H9 (cell line): ENCODE measurements around the gene GPC6. TPM values are rescaled to one million over a fixed set of nuclear protein-coding genes. Genes with fewer than 3 reads are reported as not detected.

Experiments used
- DNase-seq: peaks from one replicate; pipeline ENCODE4 v3.0.0-alpha.2; 2017
- H2AFZ ChIP-seq: one replicate; pipeline ENCODE4 v1.6.1; 2013; ENCODE audit warnings: mild to moderate bottlenecking, low read length, control low read depth, moderate library complexity
- H2AK5ac ChIP-seq: 2 replicates; pipeline ENCODE4 v1.6.1; 2013; ENCODE audit warnings: low read length, control low read depth, mixed read lengths; ENCODE audit not compliant: insufficient read length
- H2BK120ac ChIP-seq: one replicate; pipeline ENCODE4 v1.6.1; 2013; ENCODE audit warnings: low read depth, mild to moderate bottlenecking, low read length, control low read depth, inconsistent platforms; ENCODE audit not compliant: poor library complexity, severe bottlenecking
- H2BK12ac ChIP-seq: 2 replicates; pipeline ENCODE4 v1.6.1; 2013; ENCODE audit warnings: low read length, control low read depth, mixed read lengths, low read depth; ENCODE audit not compliant: insufficient read length
- H2BK15ac ChIP-seq: 2 replicates; pipeline ENCODE4 v1.6.1; 2013; ENCODE audit warnings: low read depth, low read length, control low read depth
- H2BK20ac ChIP-seq: one replicate; pipeline ENCODE4 v1.6.1; 2013; ENCODE audit warnings: low read depth, mild to moderate bottlenecking, low read length, control low read depth, inconsistent platforms; ENCODE audit not compliant: poor library complexity, severe bottlenecking
- H2BK5ac ChIP-seq: 2 replicates; pipeline ENCODE4 v1.6.1; 2013; ENCODE audit warnings: low read length, control low read depth, mixed read lengths; ENCODE audit not compliant: insufficient read length
- H3K14ac ChIP-seq: 2 replicates; pipeline ENCODE4 v1.6.1; 2013; ENCODE audit warnings: low read length, control low read depth; ENCODE audit not compliant: insufficient read depth
- H3K18ac ChIP-seq: 2 replicates; pipeline ENCODE4 v1.6.1; 2013; ENCODE audit warnings: low read depth, mild to moderate bottlenecking, mixed read lengths, low read length, control low read depth; ENCODE audit not compliant: insufficient read length
- H3K23ac ChIP-seq: 2 replicates; pipeline ENCODE4 v1.6.1; 2013; ENCODE audit warnings: low read length, control low read depth, mixed read lengths, low read depth; ENCODE audit not compliant: insufficient read length
- H3K23me2 ChIP-seq: 2 replicates; pipeline ENCODE4 v1.6.1; 2013; ENCODE audit warnings: low read depth, mild to moderate bottlenecking, mixed read lengths, low read length, control low read depth; ENCODE audit not compliant: insufficient read length, poor library complexity, severe bottlenecking
- H3K27ac ChIP-seq: 2 replicates; pipeline ENCODE4 v1.5.1; 2013; ENCODE audit warnings: low read length, control low read depth, mixed read lengths, low read depth; ENCODE audit not compliant: insufficient read length
- H3K27me3 ChIP-seq: 2 replicates; pipeline ENCODE4 v1.6.1; 2013; ENCODE audit warnings: low read length, control low read depth, inconsistent platforms; ENCODE audit not compliant: insufficient read depth
- H3K4ac ChIP-seq: 2 replicates; pipeline ENCODE4 v1.6.1; 2013; ENCODE audit warnings: low read depth, mild to moderate bottlenecking, control low read depth, inconsistent platforms, low read length, moderate library complexity
- H3K4me1 ChIP-seq: 2 replicates; pipeline ENCODE4 v1.6.1; 2013; ENCODE audit warnings: low read length, control low read depth, inconsistent platforms; ENCODE audit not compliant: insufficient read depth
- H3K4me2 ChIP-seq: 2 replicates; pipeline ENCODE4 v1.6.1; 2013; ENCODE audit warnings: low read length, control low read depth, mixed read lengths; ENCODE audit not compliant: insufficient read length, insufficient read depth
- H3K56ac ChIP-seq: 2 replicates; pipeline ENCODE4 v1.6.1; 2013; ENCODE audit warnings: low read depth, mild to moderate bottlenecking, mixed read lengths, low read length, control low read depth; ENCODE audit not compliant: insufficient read length
- H3K79me1 ChIP-seq: 2 replicates; pipeline ENCODE4 v1.6.1; 2013; ENCODE audit warnings: low read depth, mild to moderate bottlenecking, moderate library complexity, low read length, control low read depth, inconsistent platforms; ENCODE audit not compliant: insufficient read depth, poor library complexity, severe bottlenecking
- H3K79me2 ChIP-seq: 2 replicates; pipeline ENCODE4 v1.6.1; 2013; ENCODE audit warnings: low read length, control low read depth, inconsistent platforms; ENCODE audit not compliant: insufficient read depth
- H3K9ac ChIP-seq: 2 replicates; pipeline ENCODE4 v1.6.1; 2013; ENCODE audit warnings: low read length, control low read depth, mixed read lengths; ENCODE audit not compliant: insufficient read length; ENCODE audit errors: extremely low read depth
- H3K9me3 ChIP-seq: one replicate; pipeline ENCODE4 v1.6.1; 2013; ENCODE audit warnings: low read depth, low read length, inconsistent platforms; ENCODE audit not compliant: control insufficient read depth
- H3T11ph ChIP-seq: one replicate; pipeline ENCODE4 v1.6.1; 2013; ENCODE audit warnings: mild to moderate bottlenecking, low read length, control low read depth, inconsistent platforms
- H4K20me1 ChIP-seq: one replicate; pipeline ENCODE4 v1.6.1; 2013; ENCODE audit not compliant: control insufficient read depth, insufficient read length, insufficient read depth
- H4K5ac ChIP-seq: 2 replicates; pipeline ENCODE4 v1.6.1; 2013; ENCODE audit warnings: low read depth, mild to moderate bottlenecking, mixed read lengths, low read length, control low read depth; ENCODE audit not compliant: insufficient read length
- H4K8ac ChIP-seq: replicated peaks from 2 replicates; pipeline ENCODE4 v1.6.1; 2013; ENCODE audit warnings: low read length, control low read depth, mixed read lengths, low read depth; ENCODE audit not compliant: insufficient read length
- H4K91ac ChIP-seq: 2 replicates; pipeline ENCODE4 v1.6.1; 2013; ENCODE audit warnings: low read depth, mild to moderate bottlenecking, moderate library complexity, mixed read lengths, low read length, control low read depth; ENCODE audit not compliant: insufficient read length
- H3K27ac Mint-ChIP-seq, 3 experiments: 2 replicates in 2 of 3; 3 replicates in 1 of 3; pipeline ENCODE4 v1.8.0; 2020 to 2021; ENCODE audit warnings: mixed read lengths in 3 of 3, mild to moderate bottlenecking in 1 of 3, moderate library complexity in 1 of 3
- H3K27me3 Mint-ChIP-seq: 2 replicates; pipeline ENCODE4 v1.8.0; 2021; ENCODE audit warnings: low read depth, mild to moderate bottlenecking, moderate library complexity, mixed read lengths
- H3K36me3 Mint-ChIP-seq, 3 experiments: 2 replicates in 2 of 3; 3 replicates in 1 of 3; pipeline ENCODE4 v1.8.0; 2020 to 2021; ENCODE audit warnings: low read depth in 3 of 3, mixed read lengths in 3 of 3; ENCODE audit not compliant: insufficient read depth in 1 of 3
- H3K4me1 Mint-ChIP-seq, 2 experiments: 2 replicates each; pipeline ENCODE4 v1.8.0; 2020; ENCODE audit warnings: mixed read lengths in 2 of 2
- H3K4me3 Mint-ChIP-seq, 2 experiments: 2 replicates in 1 of 2; 3 replicates in 1 of 2; pipeline ENCODE4 v1.8.0; 2020 to 2021; ENCODE audit warnings: mild to moderate bottlenecking in 2 of 2, mixed read lengths in 2 of 2, moderate library complexity in 1 of 2
- H3K9me3 Mint-ChIP-seq, 2 experiments: 2 replicates in 1 of 2; 3 replicates in 1 of 2; pipeline ENCODE4 v1.8.0; 2020; ENCODE audit warnings: mild to moderate bottlenecking in 2 of 2, mixed read lengths in 2 of 2, moderate library complexity in 1 of 2
- CTCF ChIP-seq: fragments of 200-600 bp; sonication (generic); conservative IDR thresholded peaks from 3 replicates; pipeline ENCODE4 v1.8.0; 2021; ENCODE audit warnings: antibody characterized with exemption, mild to moderate bottlenecking
- WGBS: extraction: QIAGEN DNeasy Blood & Tissue Kit; methylation state at CpG from one replicate; pipeline ENCODE4 v1.1.7; 2013; ENCODE audit warnings: missing lambda C conversion rate, low lambda C conversion rate, mixed read lengths; ENCODE audit not compliant: insufficient read length; ENCODE audit errors: extremely low coverage; 5-methylcytosine and 5-hydroxymethylcytosine counted together
- total RNA-seq: library from RNA; stranded (reverse); gene quantifications from 2 replicates; pipeline ENCODE4 v1.2.1, GENCODE V29; 2021

The GPC6 gene
- total RNA-seq, 1 experiment from 2014 or later = 15.6 TPM

- Histone ChIP-seq H2AFZ (no peak overlapping the region), H3K4me1 (no peaks in the 10 kb centered on the region), H3K79me1 (no peaks in the 10 kb centered on the region), H3K27ac (no peak overlapping the region), H3K18ac (peak overlapping the region; percentile 56), H4K91ac (no peak overlapping the region), H4K8ac (no peak overlapping the region), H3K23me2 (no peaks in the 10 kb centered on the region), H3K9ac (no peak overlapping the region), H4K5ac (no peak overlapping the region), H2BK5ac (no peak overlapping the region), H3K4ac (no peak overlapping the region), H2BK12ac (no peak overlapping the region), H2AK5ac (no peak overlapping the region), H3K27me3 (no peaks in the 10 kb centered on the region), H3K14ac (no peak overlapping the region), H2BK15ac (no peak overlapping the region), H3K9me3 (no peaks in the 10 kb centered on the region), H3K79me2 (peaks cover 1% of the 10 kb centered on the region; the same call in 1 of the 2 replicates), H3K56ac (no peak overlapping the region), H2BK120ac (no peak overlapping the region), H3K23ac (no peak overlapping the region), H3T11ph (no peak overlapping the region), H4K20me1 (no peaks in the 10 kb centered on the region), H3K4me2 (no peak overlapping the region), H2BK20ac (no peak overlapping the region)
- Mint-ChIP-seq H3K27ac (no peak overlapping the region), H3K4me1 (peaks cover 2 to 4% of the 10 kb centered on the region in 2 experiments; a peak in 3 of 4 replicates), H3K9me3 (no peaks in the 10 kb centered on the region), H3K36me3 (no peaks in the 10 kb centered on the region), H3K27me3 (no peaks in the 10 kb centered on the region), H3K4me3 (no peak overlapping the region)
- no peak for DNase-seq
- no CpG with 5 or more reads among the region's 2 CpGs for WGBS
- no peak for TF ChIP-seq CTCF
Measured at GRCh38 chr13:93378184-93378583, 151.6 kb downstream of the GPC6 start.
